ENCODE data around the gene BCL3.

Gene BCL3

DNA sequence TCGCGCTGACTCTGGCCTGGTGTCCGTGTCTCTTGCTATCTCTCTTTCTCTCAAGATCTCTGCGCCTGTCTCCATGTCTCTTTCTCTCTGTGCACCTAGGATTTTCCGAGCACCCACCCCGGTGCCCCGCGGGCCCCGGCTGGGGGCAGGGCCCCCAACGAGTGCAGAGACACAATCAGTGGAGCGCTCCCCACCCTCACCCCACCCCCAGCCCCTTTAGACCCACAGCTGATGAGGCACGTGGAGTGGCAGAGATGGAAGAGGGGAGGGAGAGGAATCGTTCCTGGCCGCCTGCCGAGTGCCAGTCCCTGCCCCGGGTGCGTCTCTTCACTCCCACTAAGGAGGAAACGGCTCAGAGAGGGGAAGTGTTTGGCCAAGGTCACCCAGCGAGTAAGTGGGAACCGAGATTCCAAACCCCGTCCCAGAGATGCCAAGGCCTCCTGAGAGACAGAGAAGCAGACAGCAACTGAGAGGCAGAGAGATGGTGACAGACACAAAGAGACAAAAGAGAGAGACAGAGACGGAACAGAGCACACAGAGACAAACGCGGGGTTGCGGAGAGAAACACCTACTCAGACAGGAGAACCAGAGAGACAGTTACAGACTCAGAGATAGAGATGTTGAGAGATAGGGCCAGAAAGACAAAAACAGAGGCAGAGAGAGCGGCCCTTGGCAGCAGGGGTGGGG, 626 bp upstream of the BCL3 start:
- no peak for TF ChIP-seq CTCF (IDR thresholded peaks at IDR 0.05; ENCODE audit: insufficient read depth, missing control alignments)
- FAIRE-seq: no peak

GRCh38 chr19:44749292-44749691, 784 bp downstream of the BCL3 start:
- no peak for DNase-seq (ENCODE audit: insufficient read length, low spot score)
- no peak for FAIRE-seq
- no peak for TF ChIP-seq CTCF (IDR thresholded peaks at IDR 0.05; ENCODE audit: insufficient read depth, missing control alignments)

More for the DNA sequence above, 626 bp upstream of the BCL3 start:
- no peak for DNase-seq (ENCODE audit: insufficient read length, low spot score)

GRCh38 chr19:44749994-44750393, 1.5 kb downstream of the BCL3 start:
- DNase-seq (ENCODE audit: insufficient read length, low spot score): no peak
- no peak for FAIRE-seq
- TF ChIP-seq CTCF (IDR thresholded peaks at IDR 0.05; ENCODE audit: insufficient read depth, missing control alignments): no peak

DNA sequence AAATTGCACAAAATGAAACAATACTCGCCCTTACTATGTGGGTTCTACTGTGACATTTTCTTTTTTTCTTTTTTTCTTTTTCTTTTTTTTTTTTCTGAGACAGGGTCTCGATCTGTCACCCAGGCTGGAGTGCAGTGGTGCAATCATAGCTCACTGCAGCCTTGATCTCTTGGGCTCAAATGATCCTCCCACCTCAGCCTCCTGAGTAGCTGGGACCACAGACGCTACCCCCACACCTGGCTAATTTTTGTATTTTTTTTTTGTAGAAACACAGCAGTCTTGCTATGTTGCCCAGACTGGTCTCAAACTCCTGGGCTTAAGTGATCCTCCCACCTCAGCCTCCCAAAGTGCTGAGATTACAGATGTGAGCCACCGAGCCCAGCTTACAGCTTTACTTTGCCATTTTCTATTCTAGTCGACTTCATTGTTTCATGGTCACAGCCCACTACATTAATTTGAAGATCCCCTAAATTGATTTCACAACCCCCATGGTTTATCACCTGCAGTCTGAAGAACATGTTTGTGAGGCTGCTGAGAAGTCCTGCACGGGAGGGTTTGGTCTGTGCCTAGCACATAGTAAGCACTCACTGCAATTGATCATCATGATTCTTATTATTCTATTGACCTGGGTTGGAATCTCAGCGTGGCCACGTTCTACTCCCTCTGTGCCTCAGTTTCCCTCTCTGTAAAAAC, 3.8 kb downstream of the BCL3 start:
- FAIRE-seq: no peak
- TF ChIP-seq CTCF (IDR thresholded peaks at IDR 0.05; ENCODE audit: insufficient read depth, missing control alignments): no peak
- DNase-seq (ENCODE audit: insufficient read length, low spot score): no peak

- FAIRE-seq (no peak), DNase-seq (ENCODE audit: insufficient read length, low spot score) (no peak)
- no peak for TF ChIP-seq CTCF (IDR thresholded peaks at IDR 0.05; ENCODE audit: insufficient read depth, missing control alignments)
Measured at GRCh38 chr19:44752816-44753625, 4.5 kb downstream of the BCL3 start.

GRCh38 chr19:44753626-44753931, 5.1 kb downstream of the BCL3 start:
- FAIRE-seq: no peak
- DNase-seq (ENCODE audit: insufficient read length, low spot score): no peak
- no peak for TF ChIP-seq CTCF (IDR thresholded peaks at IDR 0.05; ENCODE audit: insufficient read depth, missing control alignments)
